HG02798 (cell line): ENCODE measurements around the gene PTPRN.

ENCODE experiments used
- ATAC-seq: cut with Tn5 transposase; IDR thresholded peaks from one replicate; pipeline ENCODE4 v1.9.1; 2021; ENCODE audit warnings: mild to moderate bottlenecking; ENCODE audit not compliant: unreplicated experiment, poor library complexity

The PTPRN gene

GRCh38 chr2:219308142-219309101 lies 779 bp downstream of the PTPRN start:
- peak; percentile 34 for ATAC-seq

- no peak for ATAC-seq
These were observed 3.2 kb downstream of the PTPRN start for GRCh38 chr2:219306047-219306446.

- ATAC-seq = no peak
These were observed 5.0 kb downstream of the PTPRN start for GRCh38 chr2:219304223-219304622.

GRCh38 chr2:219302412-219302968 lies 6.7 kb downstream of the PTPRN start:
- no peak for ATAC-seq

GRCh38 chr2:219300022-219300421 lies 9.2 kb downstream of the PTPRN start:
- no peak for ATAC-seq

- no peak for ATAC-seq
These were observed 9.8 kb downstream of the PTPRN start for GRCh38 chr2:219299372-219299760.

GRCh38 chr2:219298759-219299371 lies 10.3 kb downstream of the PTPRN start:
- peak; percentile 54 for ATAC-seq

GRCh38 chr2:219297766-219298456 lies 11.3 kb downstream of the PTPRN start:
- no peak for ATAC-seq

GRCh38 chr2:219296631-219297391 lies 12.4 kb downstream of the PTPRN start:
- ATAC-seq = no peak

- no peak for ATAC-seq
These were observed 13.1 kb downstream of the PTPRN start for GRCh38 chr2:219296142-219296541.

GRCh38 chr2:219294356-219295351 lies 14.5 kb downstream of the PTPRN start:
- peak; percentile 92 for ATAC-seq

- no peak for ATAC-seq
These were observed 15.4 kb downstream of the PTPRN start for GRCh38 chr2:219293736-219294231.

GRCh38 chr2:219292616-219293015 lies 16.6 kb downstream of the PTPRN start:
- no peak for ATAC-seq

GRCh38 chr2:219291910-219292490 lies 17.2 kb downstream of the PTPRN start:
- no peak for ATAC-seq

GRCh38 chr2:219291394-219291793 lies 17.8 kb downstream of the PTPRN start:
- no peak for ATAC-seq

- no peak for ATAC-seq
These were observed 18.6 kb downstream of the PTPRN start for GRCh38 chr2:219290381-219291171.

- ATAC-seq = no peak
These were observed 19.5 kb downstream of the PTPRN start for GRCh38 chr2:219289537-219290361.
